K562 (cell line): Measurements from ENCODE around the gene SLC1A2. TPM values are rescaled to one million over a fixed set of nuclear protein-coding genes. Genes with fewer than 3 reads are reported as not detected.

ENCODE experiments used
- ATAC-seq: fragments of 200-7000 bp; cut with Tn5 transposase; 3 replicates; pipeline ENCODE4 v1.9.1; 2020; ENCODE audit warnings: moderate library complexity
- BruUV-seq: library from RNA; stranded (reverse); fragments of 400-500 nt; replicated peaks from 2 replicates; lab custom pipeline; 2021; lab: Mats Ljungman, UMichigan
- CTCF ChIA-PET: fragments of 300-600 bp; formaldehyde crosslinking; extraction: SDS; loops from one replicate; lab custom pipeline; 2021; ENCODE audit warnings: low intra/inter-chr PET ratio; lab: Yijun Ruan, JAX
- POLR2A ChIA-PET: fragments of 300-600, 350-650 bp; sonication (Branson Sonifier 250); formaldehyde crosslinking; extraction: SDS; loops from one replicate; lab custom pipeline; 2021; ENCODE audit warnings: antibody characterized with exemption, inconsistent platforms; lab: Yijun Ruan, JAX
- DNase-seq, 4 experiments: peaks; one replicate each; pipeline versions ENCODE4 v3.0.0 to v3.0.0-alpha.2; 2011 to 2018; ENCODE audit warnings: low spot score in 3 of 4, mixed read lengths in 3 of 4; ENCODE audit errors: extremely low read depth in 1 of 4
- FAIRE-seq: peaks from 2 replicates; lab custom pipeline; 2011; peaks lifted over from hg19 to GRCh38; lab: Jason Lieb, UNC
- H2AFZ ChIP-seq: 2 replicates; pipeline ENCODE4 v1.6.0; 2011; ENCODE audit warnings: low read depth, low read length, control low read depth, inconsistent platforms
- H3K27ac ChIP-seq: fragments of 200-600 bp; 3 replicates; pipeline ENCODE4 v1.8.0; 2011; ENCODE audit warnings: low read depth, mild to moderate bottlenecking, control low read depth, inconsistent platforms, low read length, moderate library complexity, mixed read lengths; ENCODE audit errors: extremely low read depth
- H3K27me3 ChIP-seq, 2 experiments: fragments of 300-600 bp in 1 of 2; 2 replicates in 1 of 2; 3 replicates in 1 of 2; pipeline versions ENCODE4 v1.6.0 to v1.8.0; 2011; ENCODE audit warnings: inconsistent platforms in 2 of 2, low read length in 2 of 2, mild to moderate bottlenecking in 1 of 2, mixed read lengths in 1 of 2, moderate library complexity in 1 of 2; ENCODE audit not compliant: control insufficient read depth in 2 of 2, insufficient read depth in 2 of 2
- H3K36me3 ChIP-seq: fragments of 300-600 bp; 3 replicates; pipeline ENCODE4 v1.8.0; 2011; ENCODE audit warnings: mild to moderate bottlenecking, low read length, inconsistent platforms; ENCODE audit not compliant: control insufficient read depth, insufficient read depth
- H3K4me1 ChIP-seq, 2 experiments: fragments of 200-600 bp in 1 of 2; replicated peaks in 1 of 2; 2 replicates in 1 of 2; 3 replicates in 1 of 2; pipeline versions ENCODE4 v1.5.1 to v1.8.0; 2011; ENCODE audit warnings: inconsistent platforms in 2 of 2, low read length in 2 of 2, mild to moderate bottlenecking in 1 of 2, mixed read lengths in 1 of 2, moderate library complexity in 1 of 2; ENCODE audit not compliant: control insufficient read depth in 2 of 2, insufficient read depth in 2 of 2
- H3K4me2 ChIP-seq: 2 replicates; pipeline ENCODE4 v1.6.1; 2011; ENCODE audit warnings: low read length, control low read depth, inconsistent platforms, mixed read lengths; ENCODE audit not compliant: insufficient read depth
- H3K4me3 ChIP-seq: fragments of 200-600 bp; sonication (generic), shearing (Covaris generic); 2 replicates; pipeline ENCODE4 v1.5.1; 2016; ENCODE audit warnings: control low read depth, inconsistent platforms
- H3K79me2 ChIP-seq: fragments of 200-600 bp; 3 replicates; pipeline ENCODE4 v1.8.0; 2011; ENCODE audit warnings: low read length, inconsistent platforms; ENCODE audit not compliant: control insufficient read depth, insufficient read depth
- H3K9ac ChIP-seq, 2 experiments: 2 replicates each; pipeline versions ENCODE4 v1.6.0 to v1.6.1; 2011; ENCODE audit warnings: low read depth in 2 of 2, low read length in 2 of 2, control low read depth in 1 of 2, inconsistent platforms in 1 of 2, mild to moderate bottlenecking in 1 of 2, mixed read lengths in 1 of 2; ENCODE audit not compliant: insufficient read depth in 1 of 2
- H3K9me1 ChIP-seq: one replicate; pipeline ENCODE4 v1.6.0; 2011; ENCODE audit warnings: inconsistent platforms, mild to moderate bottlenecking, low read length, moderate library complexity; ENCODE audit not compliant: control insufficient read depth, insufficient read depth
- H3K9me3 ChIP-seq: replicated peaks from 2 replicates; pipeline ENCODE4 v1.5.1; 2011; ENCODE audit warnings: low read depth, low read length, inconsistent platforms; ENCODE audit not compliant: control insufficient read depth, insufficient read depth
- H4K20me1 ChIP-seq: replicated peaks from 2 replicates; pipeline ENCODE4 v1.6.1; 2011; ENCODE audit warnings: low read length, inconsistent platforms, mixed read lengths; ENCODE audit not compliant: control insufficient read depth, insufficient read depth
- CREB3L1 ChIP-seq: fragments of 450-650 bp; IDR thresholded peaks from 2 replicates; pipeline ENCODE4 v1.6.1; 2014; ENCODE audit warnings: low read depth, mild to moderate bottlenecking, moderate library complexity, borderline replicate concordance
- DMBX1 ChIP-seq: fragments of 250-450 bp; sonication (Bioruptor Pico); IDR thresholded peaks from 2 replicates; pipeline ENCODE4 v1.8.0; 2022; ENCODE audit warnings: inconsistent platforms, mild to moderate bottlenecking, moderate library complexity, borderline replicate concordance
- MEF2D ChIP-seq: conservative IDR thresholded peaks from 2 replicates; pipeline ENCODE4 v1.6.1; 2016; ENCODE audit warnings: low read depth, missing genetic modification characterization, missing compliant biosample characterization
- PTBP1 ChIP-seq: fragments of 200-400 bp; formaldehyde crosslinking; IDR thresholded peaks from 2 replicates; pipeline ENCODE4 v1.6.1; 2017; ENCODE audit warnings: low read depth, low read length
- SMAD2 ChIP-seq: fragments of 150-350 bp; IDR thresholded peaks from 2 replicates; pipeline ENCODE4 v1.6.1; 2014; ENCODE audit warnings: low read depth, mild to moderate bottlenecking, low read length
- STAT5A ChIP-seq: IDR thresholded peaks from 2 replicates; pipeline ENCODE4 v1.6.1; 2012; ENCODE audit warnings: low read length, inconsistent platforms, borderline replicate concordance
- TCF3 ChIP-seq: sonication (generic); formaldehyde crosslinking; IDR thresholded peaks from 2 replicates; pipeline ENCODE4 v1.4.0; 2020; ENCODE audit warnings: mild to moderate bottlenecking, missing genetic modification reagents
- UBTF ChIP-seq, 2 experiments: IDR thresholded peaks; 2 replicates each; pipeline ENCODE4 v1.6.1; 2012; ENCODE audit warnings: improper control_type of control experiment in 2 of 2, low read depth in 2 of 2, low read length in 2 of 2, borderline replicate concordance in 1 of 2
- ZFP30 ChIP-seq: fragments of 250-450 bp; sonication (Bioruptor Pico); IDR thresholded peaks from 2 replicates; pipeline ENCODE4 v1.8.0; 2022; ENCODE audit warnings: moderate library complexity, mild to moderate bottlenecking, inconsistent platforms, borderline replicate concordance
- whole genome bisulfite sequencing: fragments of 100-300 bp; shearing (Covaris generic); methylation state at CpG from one replicate; pipeline ENCODE4 v1.1.6; 2016; ENCODE audit warnings: low coverage, mixed read lengths; ENCODE audit not compliant: insufficient coverage; ENCODE audit errors: missing lambda C conversion rate; 5-methylcytosine and 5-hydroxymethylcytosine counted together
- in situ Hi-C: fragments of 300-500 bp; cut with MboI; formaldehyde crosslinking; loops from 4 replicates; pipeline ENCODE4 v1.15.0; 2018; ENCODE audit warnings: inconsistent platforms, mixed read lengths
- intact Hi-C: fragments of 100-400 bp; cut with micrococcal nuclease; formaldehyde crosslinking; loops from 2 replicates; pipeline ENCODE4 v1.14.2; 2022
- polyA plus RNA-seq, 8 experiments: library from polyadenylated mRNA; depleted of rRNA in 4 of 8; stranded (reverse) in 5 of 8; unstranded in 3 of 8; fragments of >200 nt; fragmentation: Nextera tagmentation in 2 of 8; fragmentation: Illumina TruSeq in 1 of 8; extraction: Ambion mirVana in 2 of 8; extraction: Trizol in 1 of 8; gene quantifications; 2 replicates each; pipeline versions ENCODE4 v1.2.1 to v1.2.3, GENCODE V29; 2011 to 2014; ENCODE audit warnings: inconsistent platforms in 1 of 8, missing spikeins in 1 of 8
- total RNA-seq, 7 experiments: library from RNA; depleted of rRNA in 6 of 7; stranded (reverse); fragments of >200 nt in 6 of 7; fragmentation: Illumina TruSeq in 2 of 7; extraction: Trizol in 2 of 7; gene quantifications; 2 replicates each; pipeline versions ENCODE4 v1.2.1 to v1.2.3, GENCODE V29; 2011 to 2021; ENCODE audit warnings: low replicate concordance in 1 of 7
- TF ChIP-seq, protein P1 (sequence below): IDR thresholded peaks from 2 replicates; pipeline ENCODE4 v1.6.1; 2014; ENCODE audit warnings: antibody characterized with exemption

The SLC1A2 gene
- total and polyA plus RNA-seq, 9 of the 15 experiments (the other 6 are each of a cell fraction or from before 2014, with no cell fraction given) = 0.03 to 0.07 (median 0.04) TPM; not detected in 5

GRCh38 chr11:35321111-35321510 lies 98.2 kb downstream of the SLC1A2 start (continued):
- TF ChIP-seq STAT5A (no peak), TCF3 (peak; percentile 50)
- TF ChIP-seq, all 486 proteins: peak for 6

DNA sequence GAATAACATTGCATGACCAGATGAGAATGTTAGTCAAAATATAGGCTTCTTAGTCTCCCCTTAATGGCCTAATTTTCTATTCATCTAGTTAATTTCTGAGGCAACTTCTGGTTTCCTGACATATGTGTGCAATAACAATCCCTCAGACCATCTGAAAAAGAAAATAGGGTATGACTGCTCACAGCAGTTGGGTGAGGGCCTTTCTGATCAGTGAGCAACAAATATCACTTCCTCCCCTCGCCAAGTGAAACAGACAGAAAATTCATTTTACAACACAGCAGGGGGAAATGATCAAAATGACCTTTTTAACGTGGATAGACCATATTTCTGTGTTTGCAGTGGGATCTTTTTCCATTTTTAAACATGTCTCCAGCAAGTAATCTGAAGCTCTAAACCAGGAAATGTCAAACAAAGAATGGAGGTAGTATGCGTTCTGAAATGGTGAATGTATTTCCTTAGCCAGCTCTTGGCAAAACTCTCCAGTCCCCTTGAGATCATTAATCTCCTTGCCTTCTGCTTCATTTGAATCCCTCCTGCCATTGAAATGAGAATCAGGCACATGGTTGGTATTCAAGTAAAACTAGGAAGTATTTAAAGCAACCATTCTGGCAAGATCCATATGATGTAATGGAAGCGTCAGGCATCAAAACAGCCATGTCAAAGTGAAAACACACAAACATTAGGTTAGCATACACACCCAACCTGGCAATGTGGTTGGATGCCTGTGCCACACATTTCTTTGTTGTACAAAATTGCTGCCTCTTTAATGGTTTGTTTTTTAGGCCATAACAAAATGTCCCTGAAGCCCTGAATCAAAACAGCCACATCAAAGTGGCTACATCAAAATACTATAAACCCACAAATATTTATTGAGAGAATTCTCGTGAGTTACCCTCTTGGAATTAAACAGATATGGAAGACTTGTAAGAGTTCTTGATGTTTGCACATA lies 100.1 kb downstream of the SLC1A2 start:
- Histone ChIP-seq H3K36me3 (no peaks in the 10 kb centered on the region), H3K4me1 (no peaks in the 10 kb centered on the region; a peak in 2 of 5 replicates), H4K20me1 (no peaks in the 10 kb centered on the region), H2AFZ (no peak overlapping the region), H3K27me3 (peaks cover 2 to 6% of the 10 kb centered on the region in 2 experiments; a peak in 3 of 5 replicates), H3K4me2 (no peak overlapping the region), H3K9ac (no peak overlapping the region), H3K9me3 (no peaks in the 10 kb centered on the region), H3K79me2 (no peaks in the 10 kb centered on the region), H3K4me3 (no peak overlapping the region), H3K27ac (no peak overlapping the region), H3K9me1 (no peaks in the 10 kb centered on the region)
- FAIRE-seq (no peak), ATAC-seq (no peak), DNase-seq (no peak)
- in situ Hi-C loops (no loop called here), intact Hi-C loops (no loop called here)
- ChIA-PET CTCF (no interaction called here), POLR2A (interaction anchor here (1.0 kb wide), 1 partner anchor 36 kb away, joined by 3 read pairs; no protein-coding TSS in a partner anchor)
- WGBS = 10% methylated on average over 5 of the region's 5 CpGs
- no TSS peak for BruUV-seq
- TF ChIP-seq UBTF (IDR thresholded peaks at IDR 0.05; ENCODE audit: borderline replicate concordance in 1 of 2, low read depth in 2 of 2, low read length in 2 of 2) (no peak), ZFP30 (no peak), PTBP1 (no peak), MEF2D (tag) (no peak), SMAD2 (no peak), CREB3L1 (no peak), DMBX1 (CRISPR knock-in tag) (no peak)
- TF ChIP-seq, protein P1, sequence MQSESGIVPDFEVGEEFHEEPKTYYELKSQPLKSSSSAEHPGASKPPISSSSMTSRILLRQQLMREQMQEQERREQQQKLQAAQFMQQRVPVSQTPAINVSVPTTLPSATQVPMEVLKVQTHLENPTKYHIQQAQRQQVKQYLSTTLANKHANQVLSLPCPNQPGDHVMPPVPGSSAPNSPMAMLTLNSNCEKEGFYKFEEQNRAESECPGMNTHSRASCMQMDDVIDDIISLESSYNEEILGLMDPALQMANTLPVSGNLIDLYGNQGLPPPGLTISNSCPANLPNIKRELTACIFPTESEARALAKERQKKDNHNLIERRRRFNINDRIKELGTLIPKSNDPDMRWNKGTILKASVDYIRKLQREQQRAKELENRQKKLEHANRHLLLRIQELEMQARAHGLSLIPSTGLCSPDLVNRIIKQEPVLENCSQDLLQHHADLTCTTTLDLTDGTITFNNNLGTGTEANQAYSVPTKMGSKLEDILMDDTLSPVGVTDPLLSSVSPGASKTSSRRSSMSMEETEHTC = no peak
